Subcutaneous adipose tissue (tissue), 4 donors: ENCODE data around the gene BRDT. TPM values are rescaled to one million over a fixed set of nuclear protein-coding genes. Genes with fewer than 3 reads are reported as not detected.

Experiments used
- total RNA-seq, 4 donors: library from RNA; depleted of rRNA; stranded (reverse); fragments of >200 nt; gene quantifications; one replicate each; pipeline ENCODE4 v1.1.0, GENCODE V29; 2016
- TF ChIP-seq, protein P1 (sequence below): fragments of 450-650 bp; IDR thresholded peaks from one replicate; pipeline ENCODE4 v1.5.1; 2016; ENCODE audit warnings: low read depth, mild to moderate bottlenecking, control low read depth, antibody characterized with exemption, moderate library complexity

The BRDT gene
- total RNA-seq, 4 donors from 2014 or later: 1.8 TPM; not detected in 3

- TF ChIP-seq, protein P1, sequence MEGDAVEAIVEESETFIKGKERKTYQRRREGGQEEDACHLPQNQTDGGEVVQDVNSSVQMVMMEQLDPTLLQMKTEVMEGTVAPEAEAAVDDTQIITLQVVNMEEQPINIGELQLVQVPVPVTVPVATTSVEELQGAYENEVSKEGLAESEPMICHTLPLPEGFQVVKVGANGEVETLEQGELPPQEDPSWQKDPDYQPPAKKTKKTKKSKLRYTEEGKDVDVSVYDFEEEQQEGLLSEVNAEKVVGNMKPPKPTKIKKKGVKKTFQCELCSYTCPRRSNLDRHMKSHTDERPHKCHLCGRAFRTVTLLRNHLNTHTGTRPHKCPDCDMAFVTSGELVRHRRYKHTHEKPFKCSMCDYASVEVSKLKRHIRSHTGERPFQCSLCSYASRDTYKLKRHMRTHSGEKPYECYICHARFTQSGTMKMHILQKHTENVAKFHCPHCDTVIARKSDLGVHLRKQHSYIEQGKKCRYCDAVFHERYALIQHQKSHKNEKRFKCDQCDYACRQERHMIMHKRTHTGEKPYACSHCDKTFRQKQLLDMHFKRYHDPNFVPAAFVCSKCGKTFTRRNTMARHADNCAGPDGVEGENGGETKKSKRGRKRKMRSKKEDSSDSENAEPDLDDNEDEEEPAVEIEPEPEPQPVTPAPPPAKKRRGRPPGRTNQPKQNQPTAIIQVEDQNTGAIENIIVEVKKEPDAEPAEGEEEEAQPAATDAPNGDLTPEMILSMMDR: no peak
These were observed 29.2 kb upstream of the BRDT start for GRCh38 chr1:91919962-91920361.

- TF ChIP-seq, protein P1: no peak
These were observed 25.1 kb upstream of the BRDT start for GRCh38 chr1:91924146-91924545.

DNA sequence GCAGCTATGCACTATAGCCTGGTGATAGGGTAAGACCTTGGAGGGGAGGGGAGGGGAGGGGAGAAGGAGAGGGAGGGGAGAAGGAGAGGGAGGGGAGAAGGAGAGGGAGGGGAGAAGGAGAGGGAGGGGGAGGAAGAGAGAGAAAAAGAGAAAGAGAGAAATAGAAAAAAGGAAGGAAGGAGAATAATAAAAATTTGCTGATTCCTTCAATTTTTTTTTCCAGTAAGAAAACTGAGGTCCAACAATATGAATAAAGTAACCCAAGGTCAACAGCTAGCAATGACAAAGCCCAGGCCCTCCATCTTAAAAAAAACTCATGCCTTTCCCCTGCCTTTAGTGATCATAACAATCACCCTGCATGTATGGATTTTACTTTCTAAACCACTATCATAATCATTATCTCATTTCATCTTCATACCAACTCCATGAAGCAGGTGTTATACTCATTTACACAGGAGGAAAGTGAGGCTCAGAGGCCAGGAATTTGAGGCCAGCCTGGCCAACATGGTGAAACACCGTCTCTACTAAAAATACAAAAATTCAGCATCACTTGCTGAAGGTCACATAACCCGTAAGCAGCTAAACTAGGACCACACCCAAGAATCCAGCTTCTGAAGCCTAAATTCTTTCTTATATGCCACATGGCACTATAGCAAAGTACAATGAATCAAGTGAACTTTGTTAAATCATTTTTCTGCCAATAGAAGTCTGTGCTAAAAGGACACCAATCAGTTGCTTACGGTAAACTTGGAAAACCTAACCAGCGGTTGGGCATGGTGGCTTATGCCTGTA, 23.4 kb upstream of the BRDT start:
- TF ChIP-seq, protein P1: no peak

DNA sequence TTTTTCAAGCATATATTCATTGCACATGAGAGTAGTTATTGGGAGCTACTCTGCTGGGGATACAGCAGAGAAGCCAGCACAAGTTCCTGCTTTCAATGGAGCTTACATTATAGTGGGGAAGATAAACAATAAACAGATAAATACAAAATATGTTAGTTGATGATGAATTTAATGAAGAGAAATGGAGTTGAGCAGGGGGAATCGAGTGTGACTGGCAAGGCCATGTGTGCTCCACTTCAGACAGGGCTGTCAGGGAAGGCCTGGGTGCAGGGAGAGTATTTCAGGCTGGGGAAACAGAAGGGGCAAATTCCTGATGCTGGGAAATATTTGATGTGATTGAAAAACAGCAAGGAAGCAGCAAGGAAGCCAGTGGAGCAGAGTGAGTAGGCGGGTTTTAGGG, 21.2 kb upstream of the BRDT start:
- TF ChIP-seq, protein P1: no peak

- TF ChIP-seq, protein P1: no peak
These were observed 20.0 kb upstream of the BRDT start for GRCh38 chr1:91929250-91929649.

DNA sequence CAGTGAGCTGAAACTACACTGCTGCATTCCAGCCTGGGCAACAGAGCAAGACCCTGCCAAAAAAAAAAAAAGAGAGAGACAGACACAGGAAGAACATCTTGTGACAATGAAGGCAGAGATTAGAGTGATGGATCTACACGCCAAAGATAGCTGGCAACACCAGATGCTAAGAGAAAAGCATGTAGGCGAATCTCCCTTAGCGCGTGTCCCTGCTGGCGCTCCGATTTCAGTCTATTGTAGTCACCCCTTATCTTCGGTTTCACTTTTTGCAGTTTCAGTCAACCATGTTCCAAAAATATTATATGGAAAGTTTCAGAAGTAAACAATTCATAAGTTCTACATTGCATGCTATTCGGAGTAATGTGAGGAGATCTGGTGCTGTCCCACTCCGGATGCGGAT, 11.6 kb upstream of the BRDT start:
- TF ChIP-seq, protein P1: no peak

DNA sequence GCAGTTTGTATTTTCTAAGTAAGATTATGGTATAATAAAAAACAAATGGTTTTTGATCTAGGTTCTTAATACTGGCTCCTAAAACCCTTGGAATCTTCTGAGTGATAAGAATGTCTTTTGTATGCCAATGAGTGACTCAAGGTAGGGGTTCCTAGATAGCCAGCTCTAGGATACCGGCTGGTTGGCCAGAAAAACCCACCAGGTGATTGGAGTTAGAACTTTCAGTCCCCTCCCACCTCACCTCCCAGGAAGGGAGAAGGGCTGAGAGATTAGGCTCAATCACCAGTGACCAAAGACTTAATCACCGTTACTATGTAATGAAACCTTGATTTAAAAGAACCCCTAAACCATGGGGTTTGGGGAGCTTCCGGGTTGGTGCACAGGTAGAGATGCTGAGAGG, 8.7 kb upstream of the BRDT start:
- TF ChIP-seq, protein P1: no peak
